ENCODE data around the gene EXTL2. TPM values are rescaled to one million over a fixed set of nuclear protein-coding genes. Genes with fewer than 3 reads are reported as not detected.

The EXTL2 gene
- total and polyA plus RNA-seq, 9 of the 15 experiments (the other 6 are each of a cell fraction or from before 2014, with no cell fraction given) = 8.5 to 40.7 (median 26.0) TPM

DNA sequence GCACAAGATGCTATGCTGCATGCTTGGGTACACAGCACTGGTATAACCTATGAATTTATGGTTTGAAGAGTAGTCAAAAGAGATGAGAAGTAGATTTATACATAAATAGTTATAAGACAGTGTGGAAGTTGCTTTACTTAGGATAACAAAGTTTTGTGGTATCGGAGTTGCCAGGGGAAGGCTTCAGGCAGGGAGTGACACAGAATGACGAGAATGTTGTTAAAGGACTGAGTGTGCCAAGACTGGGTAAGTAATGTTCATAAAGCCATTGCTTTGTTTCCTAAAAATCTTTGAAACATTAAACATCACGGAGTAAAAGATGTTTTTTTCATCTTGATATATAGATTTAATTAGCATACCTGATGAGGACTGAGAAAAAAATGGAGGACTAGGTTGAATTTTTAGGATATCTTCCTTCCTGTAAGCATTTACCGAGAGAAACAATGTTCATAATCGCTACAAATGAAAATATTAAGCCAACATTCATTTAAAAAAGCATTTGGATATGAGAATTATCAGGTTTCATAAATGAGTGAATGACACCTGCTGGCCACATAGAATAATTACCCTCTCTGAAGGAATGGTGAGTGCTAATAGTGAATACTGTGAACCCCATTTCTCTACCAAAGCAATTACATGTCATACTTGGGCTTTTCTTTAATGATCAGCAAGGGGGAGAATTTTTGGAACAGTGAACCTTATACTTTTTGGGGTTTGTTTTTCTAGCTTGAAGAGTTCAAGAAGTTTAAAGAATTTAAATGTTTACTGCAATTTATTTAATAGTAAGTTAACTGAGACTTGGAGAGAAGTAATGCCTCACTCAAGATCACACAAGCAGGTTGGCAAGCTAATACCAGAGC, 28.4 kb downstream of the EXTL2 start:
- H3K27ac ChIP-seq (ENCODE audit: extremely low read depth, low read depth, low read length) = no peak overlapping the region
- WGBS (ENCODE audit: insufficient coverage, low coverage, missing lambda C conversion rate) = 9% methylated on average over 5 of the region's 5 CpGs
- ATAC-seq (peak; percentile 84), DNase-seq (ENCODE audit: extremely low read depth in 1 of 4, low spot score in 3 of 4) (peak; percentile 31 to 48 (median 38)), FAIRE-seq (peak; percentile 60)
- H3K27me3 ChIP-seq (ENCODE audit: control insufficient read depth in 2 of 2, insufficient read depth in 2 of 2, low read length in 2 of 2) = no peaks in the 10 kb centered on the region
- in situ Hi-C loops (cut with MboI) (loop anchor here (10.0 to 25.0 kb wide), 3 partner anchors 111 to 1061 kb away; no protein-coding TSS in a partner anchor), intact Hi-C loops (cut with micrococcal nuclease) (loop anchor here (1.0 to 5.0 kb wide), 4 partner anchors 31 to 324 kb away; no protein-coding TSS in a partner anchor)
- H3K4me3 ChIP-seq = no peak overlapping the region
- CTCF ChIA-PET (ENCODE audit: low intra/inter-chr PET ratio) = interaction anchor here (0.6 to 2.6 kb wide), 6 partner anchors 116 to 1875 kb away, joined by 3 to 12 read pairs (median 5); no protein-coding TSS in a partner anchor
- POLR2A ChIA-PET = no interaction called here
- H2AFZ ChIP-seq (ENCODE audit: low read depth, low read length) = no peak overlapping the region
- H3K9me3 ChIP-seq (replicated peaks; ENCODE audit: control insufficient read depth, insufficient read depth, low read depth, low read length) = no peaks in the 10 kb centered on the region
- H4K20me1 ChIP-seq (replicated peaks; ENCODE audit: control insufficient read depth, insufficient read depth, low read length) = no peaks in the 10 kb centered on the region
- no peaks in the 10 kb centered on the region for H3K9me1 ChIP-seq (ENCODE audit: control insufficient read depth, insufficient read depth, low read length)
- no peak overlapping the region for H3K9ac ChIP-seq (ENCODE audit: insufficient read depth in 1 of 2, low read depth in 2 of 2, low read length in 2 of 2)
- no TSS peak for BruUV-seq (replicated peaks)
- H3K79me2 ChIP-seq (ENCODE audit: control insufficient read depth, insufficient read depth, low read length) = no peaks in the 10 kb centered on the region
- no peak overlapping the region for H3K4me2 ChIP-seq (ENCODE audit: insufficient read depth, low read length)
- H3K36me3 ChIP-seq (ENCODE audit: control insufficient read depth, insufficient read depth, low read length) = no peaks in the 10 kb centered on the region
- H3K4me1 ChIP-seq (replicated peaks in 1 of 2; ENCODE audit: control insufficient read depth in 2 of 2, insufficient read depth in 2 of 2, low read length in 2 of 2) = no peaks in the 10 kb centered on the region
- TF ChIP-seq XRCC4 (IDR thresholded peaks at IDR 0.05; ENCODE audit: extremely low read depth, insufficient read depth, insufficient read length) = no peak
- TF ChIP-seq, protein P1, sequence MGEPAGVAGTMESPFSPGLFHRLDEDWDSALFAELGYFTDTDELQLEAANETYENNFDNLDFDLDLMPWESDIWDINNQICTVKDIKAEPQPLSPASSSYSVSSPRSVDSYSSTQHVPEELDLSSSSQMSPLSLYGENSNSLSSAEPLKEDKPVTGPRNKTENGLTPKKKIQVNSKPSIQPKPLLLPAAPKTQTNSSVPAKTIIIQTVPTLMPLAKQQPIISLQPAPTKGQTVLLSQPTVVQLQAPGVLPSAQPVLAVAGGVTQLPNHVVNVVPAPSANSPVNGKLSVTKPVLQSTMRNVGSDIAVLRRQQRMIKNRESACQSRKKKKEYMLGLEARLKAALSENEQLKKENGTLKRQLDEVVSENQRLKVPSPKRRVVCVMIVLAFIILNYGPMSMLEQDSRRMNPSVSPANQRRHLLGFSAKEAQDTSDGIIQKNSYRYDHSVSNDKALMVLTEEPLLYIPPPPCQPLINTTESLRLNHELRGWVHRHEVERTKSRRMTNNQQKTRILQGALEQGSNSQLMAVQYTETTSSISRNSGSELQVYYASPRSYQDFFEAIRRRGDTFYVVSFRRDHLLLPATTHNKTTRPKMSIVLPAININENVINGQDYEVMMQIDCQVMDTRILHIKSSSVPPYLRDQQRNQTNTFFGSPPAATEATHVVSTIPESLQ (CRISPR knock-in tag; IDR thresholded peaks at IDR 0.05) = no peak
- TF ChIP-seq, protein P2, sequence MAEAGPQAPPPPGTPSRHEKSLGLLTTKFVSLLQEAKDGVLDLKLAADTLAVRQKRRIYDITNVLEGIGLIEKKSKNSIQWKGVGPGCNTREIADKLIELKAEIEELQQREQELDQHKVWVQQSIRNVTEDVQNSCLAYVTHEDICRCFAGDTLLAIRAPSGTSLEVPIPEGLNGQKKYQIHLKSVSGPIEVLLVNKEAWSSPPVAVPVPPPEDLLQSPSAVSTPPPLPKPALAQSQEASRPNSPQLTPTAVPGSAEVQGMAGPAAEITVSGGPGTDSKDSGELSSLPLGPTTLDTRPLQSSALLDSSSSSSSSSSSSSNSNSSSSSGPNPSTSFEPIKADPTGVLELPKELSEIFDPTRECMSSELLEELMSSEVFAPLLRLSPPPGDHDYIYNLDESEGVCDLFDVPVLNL (CRISPR knock-in tag; IDR thresholded peaks at IDR 0.05; ENCODE audit: low read depth) = no peak
- TF ChIP-seq NCOA6 (IDR thresholded peaks at IDR 0.05) = no peak
- no peak for TF ChIP-seq BCL6 (CRISPR knock-in tag; IDR thresholded peaks at IDR 0.05)
- no peak for TF ChIP-seq FOSL1 (tag; conservative IDR thresholded peaks at IDR 0.05)
- no peak for TF ChIP-seq TSC22D4 (tag; IDR thresholded peaks at IDR 0.05)
- TF ChIP-seq CTBP1 (IDR thresholded peaks at IDR 0.05; ENCODE audit: borderline replicate concordance) = no peak
- no peak for TF ChIP-seq HDAC2 (IDR thresholded peaks at IDR 0.05)
- no peak for TF ChIP-seq HNRNPK (IDR thresholded peaks at IDR 0.05; ENCODE audit: low read depth, low read length, poor library complexity, severe bottlenecking)
